Measurements from ENCODE around the gene PCDHGA6.

The PCDHGA6 gene

DNA sequence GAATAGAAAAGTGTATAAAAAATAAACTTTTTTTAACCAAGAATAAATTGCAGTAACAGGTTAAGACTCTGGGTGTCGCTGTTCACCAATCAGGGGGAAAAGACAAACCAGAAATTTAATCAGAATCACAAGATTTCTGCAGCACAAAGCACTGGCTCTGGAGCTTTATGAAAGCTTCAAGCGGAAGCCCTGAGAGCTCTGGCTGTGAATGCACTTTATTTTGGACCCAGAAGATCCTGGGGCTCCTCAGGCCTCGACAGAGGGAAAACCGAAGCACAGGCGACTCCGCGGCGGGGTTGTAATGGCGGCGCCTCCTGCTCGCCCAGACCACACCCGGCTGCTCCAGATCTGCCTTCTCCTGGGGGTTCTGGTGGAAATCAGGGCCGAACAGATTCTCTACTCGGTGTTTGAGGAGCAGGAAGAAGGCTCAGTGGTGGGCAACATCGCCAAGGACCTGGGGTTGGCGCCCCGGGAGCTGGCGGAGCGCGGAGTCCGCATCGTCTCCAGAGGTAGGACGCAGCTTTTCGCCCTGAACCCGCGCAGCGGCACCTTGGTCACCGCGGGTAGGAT, 18.7 kb upstream of the PCDHGA6 start, which contains the start of gene PCDHGA4:
PCDHGA4 (plus strand) TSS at position 122 of the 570 bp plus-strand sequence; CDS start at position 209, 87 bp downstream.
- H3K36me3 ChIP-seq (ENCODE audit: insufficient read depth), result no peaks in the 10 kb centered on the region
- H3K27me3 ChIP-seq (ENCODE audit: insufficient read depth, low read depth), result no peaks in the 10 kb centered on the region
- H4K20me1 ChIP-seq (ENCODE audit: insufficient read depth), result no peaks in the 10 kb centered on the region
- H3K79me2 ChIP-seq (ENCODE audit: insufficient read depth, low read depth), result no peaks in the 10 kb centered on the region
- H2AFZ ChIP-seq (ENCODE audit: low read depth), result no peak within 1 kb of the TSS
- H3K9ac ChIP-seq, result no peak within 1 kb of the TSS
- no peak within 1 kb of the TSS for H3K27ac ChIP-seq
- no peak within 1 kb of the TSS for H3K4me3 ChIP-seq (IDR thresholded peaks at IDR 0.05; ENCODE audit: insufficient read depth, low read depth, low read length)
- TF ChIP-seq, protein P1, sequence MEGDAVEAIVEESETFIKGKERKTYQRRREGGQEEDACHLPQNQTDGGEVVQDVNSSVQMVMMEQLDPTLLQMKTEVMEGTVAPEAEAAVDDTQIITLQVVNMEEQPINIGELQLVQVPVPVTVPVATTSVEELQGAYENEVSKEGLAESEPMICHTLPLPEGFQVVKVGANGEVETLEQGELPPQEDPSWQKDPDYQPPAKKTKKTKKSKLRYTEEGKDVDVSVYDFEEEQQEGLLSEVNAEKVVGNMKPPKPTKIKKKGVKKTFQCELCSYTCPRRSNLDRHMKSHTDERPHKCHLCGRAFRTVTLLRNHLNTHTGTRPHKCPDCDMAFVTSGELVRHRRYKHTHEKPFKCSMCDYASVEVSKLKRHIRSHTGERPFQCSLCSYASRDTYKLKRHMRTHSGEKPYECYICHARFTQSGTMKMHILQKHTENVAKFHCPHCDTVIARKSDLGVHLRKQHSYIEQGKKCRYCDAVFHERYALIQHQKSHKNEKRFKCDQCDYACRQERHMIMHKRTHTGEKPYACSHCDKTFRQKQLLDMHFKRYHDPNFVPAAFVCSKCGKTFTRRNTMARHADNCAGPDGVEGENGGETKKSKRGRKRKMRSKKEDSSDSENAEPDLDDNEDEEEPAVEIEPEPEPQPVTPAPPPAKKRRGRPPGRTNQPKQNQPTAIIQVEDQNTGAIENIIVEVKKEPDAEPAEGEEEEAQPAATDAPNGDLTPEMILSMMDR (conservative IDR thresholded peaks at IDR 0.05; ENCODE audit: low read depth, low read length), result peak; percentile 66
- no peaks in the 10 kb centered on the region for H3K4me1 ChIP-seq (ENCODE audit: low read depth, poor library complexity, severe bottlenecking)
- H3K4me2 ChIP-seq, result no peak within 1 kb of the TSS

DNA sequence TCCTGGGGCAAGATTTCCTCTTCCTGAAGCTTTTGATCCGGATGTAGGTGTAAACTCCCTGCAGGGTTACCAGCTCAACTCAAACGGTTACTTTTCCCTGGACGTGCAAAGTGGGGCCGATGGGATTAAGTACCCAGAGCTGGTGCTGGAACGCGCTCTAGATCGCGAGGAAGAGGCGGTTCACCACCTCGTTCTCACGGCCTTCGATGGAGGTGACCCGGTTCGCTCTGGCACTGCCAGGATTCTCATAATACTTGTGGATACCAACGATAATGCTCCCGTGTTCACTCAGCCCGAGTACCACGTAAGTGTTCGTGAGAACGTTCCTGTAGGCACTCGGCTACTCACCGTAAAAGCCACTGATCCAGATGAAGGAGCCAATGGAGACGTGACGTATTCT, 18.1 kb upstream of the PCDHGA6 start:
- H3K4me3 ChIP-seq (IDR thresholded peaks at IDR 0.05; ENCODE audit: insufficient read depth, low read depth, low read length), result no peak overlapping the region
- no peaks in the 10 kb centered on the region for H3K79me2 ChIP-seq (ENCODE audit: insufficient read depth, low read depth)
- no peaks in the 10 kb centered on the region for H3K4me1 ChIP-seq (ENCODE audit: low read depth, poor library complexity, severe bottlenecking)
- H2AFZ ChIP-seq (ENCODE audit: low read depth), result no peak overlapping the region
- no peak overlapping the region for H3K27ac ChIP-seq
- H3K9ac ChIP-seq, result no peak overlapping the region
- TF ChIP-seq, protein P1 (conservative IDR thresholded peaks at IDR 0.05; ENCODE audit: low read depth, low read length), result no peak
- no peak overlapping the region for H3K4me2 ChIP-seq
- no peaks in the 10 kb centered on the region for H4K20me1 ChIP-seq (ENCODE audit: insufficient read depth)
- no peaks in the 10 kb centered on the region for H3K27me3 ChIP-seq (ENCODE audit: insufficient read depth, low read depth)
- no peaks in the 10 kb centered on the region for H3K36me3 ChIP-seq (ENCODE audit: insufficient read depth)

DNA sequence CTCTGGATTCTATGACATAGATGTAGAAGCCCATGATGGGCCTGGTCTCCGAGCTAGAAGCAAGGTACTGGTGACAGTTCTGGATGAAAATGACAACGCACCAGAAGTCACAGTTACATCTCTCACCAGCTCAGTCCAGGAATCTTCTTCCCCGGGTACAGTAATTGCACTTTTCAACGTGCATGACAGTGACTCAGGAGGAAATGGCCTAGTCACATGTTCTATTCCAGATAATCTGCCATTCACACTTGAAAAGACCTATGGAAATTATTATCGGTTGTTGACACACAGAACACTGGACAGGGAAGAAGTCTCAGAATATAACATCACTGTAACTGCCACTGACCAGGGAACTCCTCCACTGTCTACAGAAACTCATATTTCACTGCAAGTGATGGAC, 17.6 kb upstream of the PCDHGA6 start:
- TF ChIP-seq, protein P1 (conservative IDR thresholded peaks at IDR 0.05; ENCODE audit: low read depth, low read length), result no peak
- H4K20me1 ChIP-seq (ENCODE audit: insufficient read depth), result no peaks in the 10 kb centered on the region
- H3K4me1 ChIP-seq (ENCODE audit: low read depth, poor library complexity, severe bottlenecking), result no peaks in the 10 kb centered on the region
- H3K4me2 ChIP-seq, result no peak overlapping the region
- H3K27ac ChIP-seq, result no peak overlapping the region
- no peaks in the 10 kb centered on the region for H3K27me3 ChIP-seq (ENCODE audit: insufficient read depth, low read depth)
- H2AFZ ChIP-seq (ENCODE audit: low read depth), result no peak overlapping the region
- no peak overlapping the region for H3K9ac ChIP-seq
- no peak overlapping the region for H3K4me3 ChIP-seq (IDR thresholded peaks at IDR 0.05; ENCODE audit: insufficient read depth, low read depth, low read length)
- no peaks in the 10 kb centered on the region for H3K36me3 ChIP-seq (ENCODE audit: insufficient read depth)
- no peaks in the 10 kb centered on the region for H3K79me2 ChIP-seq (ENCODE audit: insufficient read depth, low read depth)

DNA sequence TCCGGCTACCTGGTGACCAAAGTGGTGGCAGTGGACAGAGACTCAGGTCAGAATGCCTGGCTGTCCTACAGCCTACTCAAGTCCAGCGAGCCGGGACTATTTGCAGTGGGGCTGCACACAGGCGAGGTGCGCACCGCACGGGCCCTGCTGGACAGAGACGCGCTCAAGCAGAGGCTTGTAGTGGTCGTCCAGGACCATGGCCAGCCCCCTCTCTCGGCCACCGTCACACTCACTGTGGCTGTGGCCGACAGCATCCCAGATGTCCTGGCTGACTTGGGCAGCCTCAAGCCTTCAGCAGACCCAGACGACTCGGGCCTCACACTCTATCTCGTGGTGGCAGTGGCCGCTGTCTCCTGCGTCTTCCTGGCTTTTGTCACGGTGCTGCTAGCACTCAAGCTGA, 16.7 kb upstream of the PCDHGA6 start:
- Histone ChIP-seq H3K79me2 (ENCODE audit: insufficient read depth, low read depth) (no peaks in the 10 kb centered on the region), H3K9ac (no peak overlapping the region), H3K36me3 (ENCODE audit: insufficient read depth) (no peaks in the 10 kb centered on the region), H3K4me3 (IDR thresholded peaks at IDR 0.05; ENCODE audit: insufficient read depth, low read depth, low read length) (no peak overlapping the region), H3K4me1 (ENCODE audit: low read depth, poor library complexity, severe bottlenecking) (no peaks in the 10 kb centered on the region), H3K27me3 (ENCODE audit: insufficient read depth, low read depth) (no peaks in the 10 kb centered on the region), H4K20me1 (ENCODE audit: insufficient read depth) (no peaks in the 10 kb centered on the region), H3K27ac (no peak overlapping the region), H2AFZ (ENCODE audit: low read depth) (no peak overlapping the region), H3K4me2 (no peak overlapping the region)
- TF ChIP-seq, protein P1 (conservative IDR thresholded peaks at IDR 0.05; ENCODE audit: low read depth, low read length), result no peak

Measured in KMS-11 (cell line).